ENCODE results near the gene ADARB2.

Gene ADARB2

DNA sequence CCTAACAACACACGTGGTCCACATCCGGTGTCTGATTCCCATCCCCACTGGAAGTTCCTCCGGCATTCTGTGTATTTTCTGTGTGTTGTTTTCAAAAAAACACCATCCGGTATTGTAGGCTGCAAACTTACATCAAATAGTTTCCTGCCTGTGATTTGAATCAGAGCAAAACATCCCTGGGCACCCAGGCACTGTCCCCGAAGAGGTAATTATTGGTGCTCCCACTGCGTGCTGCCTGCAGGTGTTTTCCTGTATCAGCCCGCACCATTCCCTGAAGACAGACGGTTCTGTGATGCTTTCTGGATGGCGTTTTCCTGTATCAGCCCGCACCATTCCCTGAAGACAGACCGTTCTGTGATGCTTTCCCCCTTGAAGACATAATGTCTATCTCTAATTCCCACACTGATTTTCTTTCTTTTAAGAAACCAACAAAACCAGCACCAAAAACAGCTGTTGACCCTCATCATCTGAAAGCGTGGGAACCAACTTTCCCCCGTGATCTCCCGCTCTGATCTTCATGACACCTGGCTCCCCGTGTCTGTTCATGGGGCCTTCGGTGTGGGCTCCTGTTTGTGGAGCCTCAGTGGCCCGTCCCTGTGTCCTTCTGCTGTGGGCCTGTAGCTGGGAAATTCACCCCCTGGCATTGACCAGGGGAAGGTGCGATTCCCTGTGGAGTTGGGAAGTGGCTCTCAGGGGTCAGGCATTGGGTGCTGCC, 205.3 kb downstream of the ADARB2 start:
- H3K4me3 ChIP-seq (ENCODE audit: low read length) = no peak overlapping the region
- TF ChIP-seq ZNF274 (IDR thresholded peaks at IDR 0.05; ENCODE audit: low read depth, low read length) = no peak

DNA sequence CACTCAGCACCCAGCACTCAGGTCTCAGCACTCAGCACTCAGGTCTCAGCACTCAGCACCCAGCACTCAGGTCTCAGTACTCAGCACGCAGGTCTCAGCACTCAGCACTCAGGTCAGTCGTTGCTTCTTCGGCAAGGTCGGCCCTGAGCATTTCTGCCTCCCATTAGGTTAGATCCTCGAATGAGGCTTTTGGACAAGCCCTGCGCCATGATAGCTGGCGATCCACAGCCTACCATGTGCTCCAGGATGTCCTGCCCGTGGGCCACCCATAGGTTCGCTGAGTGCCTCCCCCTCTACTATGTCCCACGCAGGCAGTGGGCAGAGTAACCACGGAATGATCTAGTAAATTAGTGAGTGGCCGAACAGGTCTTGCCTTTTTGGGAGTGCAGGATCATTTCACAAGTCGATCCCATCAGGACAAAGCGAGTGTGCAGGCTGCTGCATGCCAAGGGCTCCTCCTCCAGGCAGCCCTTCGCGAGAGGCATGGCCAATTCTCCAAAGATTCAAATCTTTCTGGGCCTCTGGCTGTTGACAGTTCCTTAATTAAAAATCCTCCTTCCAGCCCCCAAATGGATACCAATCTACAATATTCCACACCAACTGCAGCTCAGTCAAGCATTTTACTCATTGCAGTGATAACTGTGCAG, 206.3 kb downstream of the ADARB2 start:
- no peak for TF ChIP-seq ZNF274 (IDR thresholded peaks at IDR 0.05; ENCODE audit: low read depth, low read length)
- no peak overlapping the region for H3K4me3 ChIP-seq (ENCODE audit: low read length)

DNA sequence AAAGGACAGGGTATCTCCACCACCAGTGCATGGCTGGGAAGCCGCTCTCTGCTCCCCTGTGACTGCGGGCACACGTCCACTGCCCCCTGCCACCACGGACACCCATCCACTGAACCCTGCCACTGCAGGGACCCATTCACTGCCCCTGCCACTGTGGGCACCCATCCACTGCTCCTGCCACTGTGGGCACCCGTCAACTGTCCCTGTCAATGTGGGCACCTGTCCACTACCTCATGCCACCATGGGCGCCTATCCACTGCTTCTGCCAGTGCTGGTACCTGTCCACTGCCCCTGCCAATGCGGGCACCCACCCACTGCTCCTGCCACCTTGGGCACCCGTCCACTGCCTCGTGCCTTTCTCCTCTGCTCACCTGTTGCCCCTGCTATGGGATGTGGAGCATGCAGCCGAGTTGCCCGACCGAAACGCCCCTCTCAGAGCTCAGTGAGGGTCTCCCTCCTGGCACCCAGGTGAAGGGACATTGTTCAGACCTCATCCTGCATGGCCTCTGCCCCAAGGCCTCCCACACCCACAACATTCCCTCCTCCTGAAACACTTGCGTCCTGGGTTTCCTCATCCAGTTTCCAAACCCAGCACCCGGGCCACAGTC, 207.4 kb downstream of the ADARB2 start:
- no peak for TF ChIP-seq ZNF274 (IDR thresholded peaks at IDR 0.05; ENCODE audit: low read depth, low read length)
- H3K4me3 ChIP-seq (ENCODE audit: low read length) = no peak overlapping the region

DNA sequence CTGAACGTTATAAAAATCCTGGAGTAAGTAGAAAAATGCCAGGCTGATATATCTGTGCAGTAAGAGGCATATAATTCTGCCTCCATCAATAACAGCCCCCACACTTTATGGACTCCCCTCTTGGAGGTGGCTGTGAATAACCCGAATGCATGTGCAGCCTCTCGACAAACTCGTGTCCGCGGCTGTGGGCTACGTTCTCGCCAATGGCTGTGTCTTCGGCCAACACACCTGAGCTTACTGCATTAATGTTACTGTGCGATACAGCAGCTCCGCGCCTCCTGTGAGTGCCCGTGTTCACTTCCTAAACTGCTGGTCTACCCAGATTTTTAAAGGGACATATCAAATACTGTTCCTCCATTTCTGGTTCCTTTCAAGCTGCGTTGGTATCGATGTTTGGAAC, 209.4 kb downstream of the ADARB2 start:
- no peak overlapping the region for H3K4me3 ChIP-seq (ENCODE audit: low read length)
- no peak for TF ChIP-seq ZNF274 (IDR thresholded peaks at IDR 0.05; ENCODE audit: low read depth, low read length)

DNA sequence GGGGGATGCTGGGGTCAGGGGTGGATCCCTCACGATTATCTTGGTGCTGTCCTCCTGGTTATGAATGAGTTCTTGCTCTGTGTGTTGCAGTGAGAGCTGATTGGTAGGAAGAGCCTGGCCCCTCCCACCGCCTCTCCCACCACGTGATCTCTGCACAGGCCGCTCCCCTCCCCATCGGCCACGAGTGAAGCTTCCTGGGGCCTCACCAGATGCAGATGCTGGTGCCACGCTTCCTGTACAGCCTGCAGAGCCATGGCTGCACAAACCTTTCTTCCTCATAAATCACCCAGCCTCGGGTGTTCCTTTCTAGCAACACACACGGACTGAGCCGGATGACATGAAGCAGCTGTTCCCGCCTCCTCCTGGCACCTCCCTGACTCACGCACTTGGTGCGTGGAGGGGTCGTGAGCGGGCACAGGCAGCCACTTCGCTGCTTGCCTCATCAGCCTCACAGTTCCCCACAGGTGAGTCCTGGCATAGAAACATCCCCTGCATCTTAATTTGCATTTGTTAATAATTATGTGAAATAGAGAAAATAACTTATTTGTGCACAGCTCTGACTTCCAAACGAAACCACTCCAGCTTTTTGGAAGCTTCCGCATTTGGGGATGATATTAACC, 210.8 kb downstream of the ADARB2 start:
- no peak for TF ChIP-seq ZNF274 (IDR thresholded peaks at IDR 0.05; ENCODE audit: low read depth, low read length)
- H3K4me3 ChIP-seq (ENCODE audit: low read length) = no peak overlapping the region

DNA sequence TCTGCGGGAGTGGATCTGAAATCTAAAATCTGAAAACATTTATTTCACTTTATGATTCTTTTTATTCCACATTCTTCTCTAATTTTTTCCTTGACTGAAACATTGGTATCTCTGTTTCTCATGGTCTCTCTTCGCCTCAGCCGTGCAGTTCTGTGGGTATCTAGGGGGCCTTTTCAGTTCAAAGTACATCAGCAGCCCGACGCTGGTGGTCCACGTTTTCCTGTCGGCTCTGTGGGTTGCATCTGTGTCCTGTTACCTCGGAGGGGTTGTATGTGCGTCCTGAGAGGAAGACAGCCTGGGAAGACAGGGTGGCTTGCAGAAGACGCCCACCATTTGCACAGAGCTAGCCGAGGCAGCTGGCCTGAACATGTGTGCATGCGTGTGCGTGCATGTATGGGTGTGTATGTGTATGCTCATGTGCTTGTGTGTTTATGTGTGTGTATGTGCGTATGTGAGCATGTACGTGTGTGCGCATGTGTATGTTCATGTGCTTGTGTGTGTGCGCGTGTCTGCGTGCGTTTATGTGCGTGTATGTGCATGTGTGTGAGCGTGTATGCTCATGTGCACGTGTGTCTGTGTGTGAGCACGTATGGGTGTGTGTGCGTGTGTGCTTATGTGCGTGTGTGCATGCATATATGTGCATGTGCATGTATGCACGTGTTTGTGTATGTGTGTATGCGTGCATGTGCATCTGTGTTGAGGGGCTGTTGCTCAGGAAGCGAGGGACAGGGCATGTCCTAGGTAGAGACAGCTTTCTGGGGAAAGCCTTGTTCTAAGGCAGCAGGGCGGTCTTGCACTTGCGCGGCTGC, 211.8 kb downstream of the ADARB2 start:
- TF ChIP-seq ZNF274 (IDR thresholded peaks at IDR 0.05; ENCODE audit: low read depth, low read length) = no peak
- H3K4me3 ChIP-seq (ENCODE audit: low read length) = no peak overlapping the region

DNA sequence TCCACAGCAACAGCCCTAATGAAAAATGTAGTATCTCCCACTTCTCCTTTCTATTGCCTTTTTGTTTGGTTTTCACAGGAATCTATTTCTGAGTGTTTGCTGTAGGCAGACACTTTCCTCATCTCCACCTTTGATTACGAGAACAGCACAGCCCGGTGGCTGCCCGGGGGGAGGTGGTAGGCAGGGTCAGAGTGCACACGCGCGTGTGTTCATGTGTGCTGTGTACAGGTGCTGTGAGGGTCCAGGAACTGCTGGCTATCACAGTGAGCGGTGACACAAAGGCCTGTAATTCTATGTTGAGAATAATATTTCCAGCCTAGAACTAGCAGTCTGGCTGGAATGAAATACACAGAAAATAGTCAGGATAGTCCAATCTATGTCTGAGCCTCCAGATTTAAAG, 212.8 kb downstream of the ADARB2 start:
- no peak overlapping the region for H3K4me3 ChIP-seq (ENCODE audit: low read length)
- TF ChIP-seq ZNF274 (IDR thresholded peaks at IDR 0.05; ENCODE audit: low read depth, low read length) = no peak

DNA sequence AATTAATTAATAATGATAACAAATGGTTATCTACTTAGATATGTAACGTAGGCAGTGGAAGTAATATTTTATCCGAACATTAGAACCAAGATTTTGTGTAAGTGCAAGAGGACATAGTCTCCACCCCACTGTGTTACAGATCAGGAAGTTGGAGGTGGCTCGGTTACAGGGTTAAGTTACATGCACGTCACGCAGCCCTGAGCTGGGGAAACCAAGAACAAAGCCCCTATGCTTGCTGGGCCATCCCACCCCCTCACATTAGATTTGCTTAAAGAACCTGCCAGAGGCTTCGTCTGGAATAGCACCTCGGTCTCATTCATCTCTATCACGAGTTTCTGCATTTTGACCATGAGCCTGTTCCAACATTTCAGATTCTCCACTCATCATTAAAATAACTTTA, 214.1 kb downstream of the ADARB2 start:
- no peak for TF ChIP-seq ZNF274 (IDR thresholded peaks at IDR 0.05; ENCODE audit: low read depth, low read length)
- H3K4me3 ChIP-seq (ENCODE audit: low read length) = no peak overlapping the region

DNA sequence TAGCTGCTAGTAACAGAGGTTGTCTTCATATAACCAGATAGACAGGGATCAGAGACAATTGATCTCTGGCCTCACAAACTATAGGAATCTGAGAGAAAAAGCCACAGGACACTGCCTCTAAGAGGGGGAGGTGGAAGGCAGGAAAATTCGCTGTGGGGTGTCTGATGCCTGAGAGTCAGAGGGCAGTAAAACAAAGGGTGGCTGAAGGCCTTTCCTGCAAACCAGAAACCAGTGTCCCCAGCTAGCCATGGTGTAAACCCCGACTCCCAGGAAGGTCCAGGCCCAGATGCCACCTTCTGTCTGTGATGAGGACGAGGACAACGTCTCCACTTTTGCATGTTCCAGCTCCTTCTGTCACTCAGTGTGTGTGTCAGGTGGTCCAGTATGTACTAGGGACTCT, 215.1 kb downstream of the ADARB2 start:
- H3K4me3 ChIP-seq (ENCODE audit: low read length) = no peak overlapping the region
- no peak for TF ChIP-seq ZNF274 (IDR thresholded peaks at IDR 0.05; ENCODE audit: low read depth, low read length)

DNA sequence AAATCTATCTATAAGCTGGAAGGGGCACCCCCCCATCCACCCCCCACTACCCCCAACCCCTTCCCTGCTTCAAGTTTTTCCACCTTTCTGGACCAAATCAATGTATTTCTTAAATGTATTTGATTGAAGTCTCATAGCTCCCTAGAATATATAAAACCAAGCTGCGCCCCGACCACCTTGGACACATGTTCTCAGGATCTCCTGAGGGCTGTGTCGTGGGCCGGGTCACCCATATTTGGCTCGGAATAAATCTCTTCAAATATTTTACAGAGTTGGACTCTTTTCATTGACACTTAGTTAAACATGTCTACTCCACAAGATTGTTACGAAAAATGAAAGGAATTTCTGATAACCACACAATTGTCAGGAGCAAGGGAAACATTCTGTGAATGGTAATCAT, 215.6 kb downstream of the ADARB2 start:
- H3K4me3 ChIP-seq (ENCODE audit: low read length) = no peak overlapping the region
- no peak for TF ChIP-seq ZNF274 (IDR thresholded peaks at IDR 0.05; ENCODE audit: low read depth, low read length)

DNA sequence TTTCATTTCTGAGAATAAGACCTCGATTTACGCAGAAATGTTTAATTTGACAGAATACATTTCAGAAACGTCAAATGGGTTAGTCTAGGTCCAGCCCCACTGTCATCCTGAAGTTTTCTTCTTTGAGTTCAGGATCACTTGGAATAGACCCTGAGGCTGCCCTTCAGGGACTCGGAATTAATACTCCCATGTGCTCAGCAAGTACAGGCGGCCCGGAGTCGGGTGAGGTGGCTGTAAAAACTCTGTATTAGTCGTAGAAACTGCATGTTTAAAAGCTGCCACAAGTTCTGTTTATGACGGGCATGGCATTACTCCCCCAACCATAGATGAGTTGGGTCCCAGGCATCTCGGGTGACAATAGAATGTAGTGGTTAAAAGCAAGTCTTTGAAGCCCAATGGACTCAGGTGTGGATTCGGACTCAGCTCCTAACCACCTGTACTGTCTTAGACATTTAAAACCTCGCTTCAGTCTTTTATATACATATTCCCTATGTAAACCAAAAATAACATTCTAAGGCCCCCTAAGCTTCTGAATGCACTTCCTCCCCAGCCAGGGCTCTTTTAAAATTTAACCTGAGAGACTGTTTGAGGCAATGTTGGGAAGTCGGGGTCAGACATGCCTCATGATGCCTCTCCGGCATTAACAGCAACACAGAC, 216.3 kb downstream of the ADARB2 start:
- no peak for TF ChIP-seq ZNF274 (IDR thresholded peaks at IDR 0.05; ENCODE audit: low read depth, low read length)
- H3K4me3 ChIP-seq (ENCODE audit: low read length) = no peak overlapping the region

DNA sequence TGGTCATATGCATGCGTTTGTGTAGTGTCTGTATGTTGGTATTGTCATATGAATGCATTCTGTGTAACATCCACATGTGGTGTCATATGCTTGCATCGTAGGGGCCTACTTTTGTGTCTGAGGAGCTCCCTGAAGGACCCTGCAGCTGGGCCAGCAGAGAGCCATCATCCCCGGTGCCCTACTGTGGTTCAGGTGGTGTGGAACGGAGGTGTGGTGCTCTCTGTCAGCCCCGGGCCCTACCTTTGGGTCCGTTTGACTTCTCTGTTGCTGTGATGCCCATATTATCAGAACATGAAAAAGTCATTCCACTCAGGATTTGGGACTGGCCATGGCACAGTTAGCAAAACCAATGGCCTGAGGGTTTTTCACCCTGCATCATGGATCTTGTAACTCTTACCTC, 217.9 kb downstream of the ADARB2 start:
- H3K4me3 ChIP-seq (ENCODE audit: low read length) = no peak overlapping the region
- TF ChIP-seq ZNF274 (IDR thresholded peaks at IDR 0.05; ENCODE audit: low read depth, low read length) = no peak

DNA sequence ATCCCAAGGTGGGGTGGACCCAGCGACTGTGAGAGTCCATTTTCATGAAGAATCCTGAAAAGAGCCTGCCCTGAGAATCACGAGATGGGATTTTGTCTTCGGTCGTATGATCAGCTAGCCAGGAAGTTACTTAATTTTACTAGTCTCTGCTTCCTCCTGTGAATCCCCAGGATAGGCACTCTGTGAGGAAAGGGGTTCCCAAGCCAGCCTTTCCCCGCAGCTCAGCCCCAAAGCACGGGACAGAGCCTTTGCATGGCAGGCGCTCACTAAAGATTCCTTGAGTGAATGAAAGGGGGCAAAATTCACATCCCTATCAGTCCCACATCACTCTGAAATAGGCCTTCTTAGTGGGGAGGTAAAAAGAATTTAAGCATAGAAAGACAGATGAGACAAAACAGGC, 219.6 kb downstream of the ADARB2 start:
- TF ChIP-seq ZNF274 (IDR thresholded peaks at IDR 0.05; ENCODE audit: low read depth, low read length) = no peak

More for the DNA sequence above, 219.6 kb downstream of the ADARB2 start:
- H3K4me3 ChIP-seq (ENCODE audit: low read length) = no peak overlapping the region
